Body of pancreas (tissue), 4 donors: ENCODE data around the gene RBM47.

Experiments used
- CTCF ChIP-seq, 7 experiments: fragments of 450-650 bp in 4 of 7; fragments of 200-600 bp in 3 of 7; sonication (generic) in 3 of 7; IDR thresholded peaks; one replicate each; pipeline ENCODE4 v1.5.1; 2016 to 2019; ENCODE audit warnings: antibody characterized with exemption in 7 of 7
- POLR2A ChIP-seq, 3 donors: fragments of 450-650 bp; IDR thresholded peaks; one replicate each; pipeline ENCODE4 v1.6.1; 2016; ENCODE audit warnings: antibody characterized with exemption in 3 of 3, mild to moderate bottlenecking in 2 of 3

GRCh38 chr4:40571208-40571607 is 58.5 kb downstream of the RBM47 start:
- no peak for TF ChIP-seq CTCF (IDR thresholded peaks at IDR 0.05)
- no peak for TF ChIP-seq POLR2A (IDR thresholded peaks at IDR 0.05)
